ENCODE results near the gene FBXW8.

Gene FBXW8

GRCh38 chr12:116891019-116891418 lies 19.7 kb upstream of the FBXW8 start:
- no peak overlapping the region for H3K27ac ChIP-seq
- TF ChIP-seq CTCF (IDR thresholded peaks at IDR 0.05) = no peak
- no peak overlapping the region for H3K4me3 ChIP-seq
- H3K36me3 ChIP-seq = no peaks in the 10 kb centered on the region
- intact Hi-C loops (cut with DNase I; ENCODE audit: low total_unique reads) = no loop called here
- H3K27me3 ChIP-seq = peaks cover 0 to 4% of the 10 kb centered on the region in 2 donors
- H3K4me1 ChIP-seq = no peaks in the 10 kb centered on the region
- no peak for DNase-seq
- no peaks in the 10 kb centered on the region for H3K9me3 ChIP-seq

GRCh38 chr12:116892349-116893140 lies 18.2 kb upstream of the FBXW8 start:
- no peak for TF ChIP-seq CTCF (IDR thresholded peaks at IDR 0.05)
- Histone ChIP-seq H3K4me1 (no peaks in the 10 kb centered on the region), H3K36me3 (no peaks in the 10 kb centered on the region), H3K9me3 (no peaks in the 10 kb centered on the region), H3K27me3 (peaks cover 0 to 11% of the 10 kb centered on the region in 2 donors), H3K27ac (no peak overlapping the region), H3K4me3 (no peak overlapping the region)
- no peak for DNase-seq
- intact Hi-C loops (cut with DNase I; ENCODE audit: low total_unique reads) = no loop called here

GRCh38 chr12:116894913-116895312 lies 15.8 kb upstream of the FBXW8 start:
- intact Hi-C loops (cut with DNase I; ENCODE audit: low total_unique reads) = no loop called here
- Histone ChIP-seq H3K4me1 (no peaks in the 10 kb centered on the region), H3K9me3 (no peaks in the 10 kb centered on the region), H3K36me3 (no peaks in the 10 kb centered on the region), H3K27me3 (peaks cover 0 to 30% of the 10 kb centered on the region in 2 donors), H3K27ac (no peak overlapping the region), H3K4me3 (no peak overlapping the region)
- no peak for TF ChIP-seq CTCF (IDR thresholded peaks at IDR 0.05)
- DNase-seq = no peak

- no peak overlapping the region for H3K4me3 ChIP-seq
- no peak for DNase-seq
- no peaks in the 10 kb centered on the region for H3K36me3 ChIP-seq
- no peaks in the 10 kb centered on the region for H3K4me1 ChIP-seq
- TF ChIP-seq CTCF (IDR thresholded peaks at IDR 0.05) = no peak
- no peaks in the 10 kb centered on the region for H3K9me3 ChIP-seq
- peaks cover 0 to 39% of the 10 kb centered on the region in 2 donors for H3K27me3 ChIP-seq
- H3K27ac ChIP-seq = no peak overlapping the region
- intact Hi-C loops (cut with DNase I; ENCODE audit: low total_unique reads) = no loop called here
Measured at GRCh38 chr12:116896411-116896924, 14.3 kb upstream of the FBXW8 start.

GRCh38 chr12:116897476-116897875 lies 13.3 kb upstream of the FBXW8 start:
- H3K36me3 ChIP-seq = no peaks in the 10 kb centered on the region
- peaks cover 0 to 45% of the 10 kb centered on the region in 2 donors for H3K27me3 ChIP-seq
- intact Hi-C loops (cut with DNase I; ENCODE audit: low total_unique reads) = no loop called here
- H3K4me3 ChIP-seq = no peak overlapping the region
- TF ChIP-seq CTCF (IDR thresholded peaks at IDR 0.05) = no peak
- H3K4me1 ChIP-seq = no peaks in the 10 kb centered on the region
- no peak overlapping the region for H3K27ac ChIP-seq
- no peaks in the 10 kb centered on the region for H3K9me3 ChIP-seq
- no peak for DNase-seq

Data from tibial artery (tissue), 4 donors.